ENCODE data around the gene IKZF3. TPM values are rescaled to one million over a fixed set of nuclear protein-coding genes. Genes with fewer than 3 reads are reported as not detected.

Gene IKZF3
- total RNA-seq, 1 experiment from 2014 or later, result 0.81 TPM

DNA sequence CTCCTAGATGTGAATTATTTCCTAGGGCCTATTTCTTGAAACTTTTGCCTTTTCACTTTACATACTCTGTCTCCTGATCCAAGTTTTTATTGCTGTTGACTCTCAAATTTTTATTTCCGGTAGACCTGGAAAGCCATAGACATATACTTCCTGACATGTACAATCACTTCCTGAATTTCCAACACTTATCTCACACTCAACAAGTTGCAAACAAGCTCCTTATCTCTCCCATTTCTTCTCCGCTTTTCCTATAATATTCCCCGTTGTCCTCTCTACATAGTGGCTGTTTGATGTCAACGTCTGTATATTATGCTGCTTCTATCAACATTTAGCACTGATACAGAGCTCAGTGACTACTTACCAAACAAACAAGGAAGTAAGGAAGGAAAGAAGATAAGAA, 59.3 kb downstream of the IKZF3 start (continued):
- TF ChIP-seq ZNF396 (CRISPR knock-in tag; IDR thresholded peaks at IDR 0.05; ENCODE audit: borderline replicate concordance) (no peak), ZBTB21 (CRISPR knock-in tag; IDR thresholded peaks at IDR 0.05; ENCODE audit: borderline replicate concordance) (no peak), EMX1 (CRISPR knock-in tag; IDR thresholded peaks at IDR 0.05) (no peak), CREM (CRISPR knock-in tag; IDR thresholded peaks at IDR 0.05) (no peak), MXD4 (CRISPR knock-in tag; IDR thresholded peaks at IDR 0.05; ENCODE audit: borderline replicate concordance) (no peak), OVOL2 (CRISPR knock-in tag; IDR thresholded peaks at IDR 0.05; ENCODE audit: borderline replicate concordance) (no peak), RELA (CRISPR knock-in tag; IDR thresholded peaks at IDR 0.05; ENCODE audit: borderline replicate concordance) (no peak), ZNF121 (CRISPR knock-in tag; IDR thresholded peaks at IDR 0.05) (no peak)
- TF ChIP-seq, protein P1, sequence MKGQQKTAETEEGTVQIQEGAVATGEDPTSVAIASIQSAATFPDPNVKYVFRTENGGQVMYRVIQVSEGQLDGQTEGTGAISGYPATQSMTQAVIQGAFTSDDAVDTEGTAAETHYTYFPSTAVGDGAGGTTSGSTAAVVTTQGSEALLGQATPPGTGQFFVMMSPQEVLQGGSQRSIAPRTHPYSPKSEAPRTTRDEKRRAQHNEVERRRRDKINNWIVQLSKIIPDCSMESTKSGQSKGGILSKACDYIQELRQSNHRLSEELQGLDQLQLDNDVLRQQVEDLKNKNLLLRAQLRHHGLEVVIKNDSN (CRISPR knock-in tag; IDR thresholded peaks at IDR 0.05), result no peak
- TF ChIP-seq, protein P2, sequence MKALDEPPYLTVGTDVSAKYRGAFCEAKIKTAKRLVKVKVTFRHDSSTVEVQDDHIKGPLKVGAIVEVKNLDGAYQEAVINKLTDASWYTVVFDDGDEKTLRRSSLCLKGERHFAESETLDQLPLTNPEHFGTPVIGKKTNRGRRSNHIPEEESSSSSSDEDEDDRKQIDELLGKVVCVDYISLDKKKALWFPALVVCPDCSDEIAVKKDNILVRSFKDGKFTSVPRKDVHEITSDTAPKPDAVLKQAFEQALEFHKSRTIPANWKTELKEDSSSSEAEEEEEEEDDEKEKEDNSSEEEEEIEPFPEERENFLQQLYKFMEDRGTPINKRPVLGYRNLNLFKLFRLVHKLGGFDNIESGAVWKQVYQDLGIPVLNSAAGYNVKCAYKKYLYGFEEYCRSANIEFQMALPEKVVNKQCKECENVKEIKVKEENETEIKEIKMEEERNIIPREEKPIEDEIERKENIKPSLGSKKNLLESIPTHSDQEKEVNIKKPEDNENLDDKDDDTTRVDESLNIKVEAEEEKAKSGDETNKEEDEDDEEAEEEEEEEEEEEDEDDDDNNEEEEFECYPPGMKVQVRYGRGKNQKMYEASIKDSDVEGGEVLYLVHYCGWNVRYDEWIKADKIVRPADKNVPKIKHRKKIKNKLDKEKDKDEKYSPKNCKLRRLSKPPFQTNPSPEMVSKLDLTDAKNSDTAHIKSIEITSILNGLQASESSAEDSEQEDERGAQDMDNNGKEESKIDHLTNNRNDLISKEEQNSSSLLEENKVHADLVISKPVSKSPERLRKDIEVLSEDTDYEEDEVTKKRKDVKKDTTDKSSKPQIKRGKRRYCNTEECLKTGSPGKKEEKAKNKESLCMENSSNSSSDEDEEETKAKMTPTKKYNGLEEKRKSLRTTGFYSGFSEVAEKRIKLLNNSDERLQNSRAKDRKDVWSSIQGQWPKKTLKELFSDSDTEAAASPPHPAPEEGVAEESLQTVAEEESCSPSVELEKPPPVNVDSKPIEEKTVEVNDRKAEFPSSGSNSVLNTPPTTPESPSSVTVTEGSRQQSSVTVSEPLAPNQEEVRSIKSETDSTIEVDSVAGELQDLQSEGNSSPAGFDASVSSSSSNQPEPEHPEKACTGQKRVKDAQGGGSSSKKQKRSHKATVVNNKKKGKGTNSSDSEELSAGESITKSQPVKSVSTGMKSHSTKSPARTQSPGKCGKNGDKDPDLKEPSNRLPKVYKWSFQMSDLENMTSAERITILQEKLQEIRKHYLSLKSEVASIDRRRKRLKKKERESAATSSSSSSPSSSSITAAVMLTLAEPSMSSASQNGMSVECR (CRISPR knock-in tag; IDR thresholded peaks at IDR 0.05; ENCODE audit: borderline replicate concordance), result no peak
- TF ChIP-seq, protein P3, sequence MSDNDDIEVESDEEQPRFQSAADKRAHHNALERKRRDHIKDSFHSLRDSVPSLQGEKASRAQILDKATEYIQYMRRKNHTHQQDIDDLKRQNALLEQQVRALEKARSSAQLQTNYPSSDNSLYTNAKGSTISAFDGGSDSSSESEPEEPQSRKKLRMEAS (CRISPR knock-in tag; IDR thresholded peaks at IDR 0.05), result no peak
- TF ChIP-seq, protein P4, sequence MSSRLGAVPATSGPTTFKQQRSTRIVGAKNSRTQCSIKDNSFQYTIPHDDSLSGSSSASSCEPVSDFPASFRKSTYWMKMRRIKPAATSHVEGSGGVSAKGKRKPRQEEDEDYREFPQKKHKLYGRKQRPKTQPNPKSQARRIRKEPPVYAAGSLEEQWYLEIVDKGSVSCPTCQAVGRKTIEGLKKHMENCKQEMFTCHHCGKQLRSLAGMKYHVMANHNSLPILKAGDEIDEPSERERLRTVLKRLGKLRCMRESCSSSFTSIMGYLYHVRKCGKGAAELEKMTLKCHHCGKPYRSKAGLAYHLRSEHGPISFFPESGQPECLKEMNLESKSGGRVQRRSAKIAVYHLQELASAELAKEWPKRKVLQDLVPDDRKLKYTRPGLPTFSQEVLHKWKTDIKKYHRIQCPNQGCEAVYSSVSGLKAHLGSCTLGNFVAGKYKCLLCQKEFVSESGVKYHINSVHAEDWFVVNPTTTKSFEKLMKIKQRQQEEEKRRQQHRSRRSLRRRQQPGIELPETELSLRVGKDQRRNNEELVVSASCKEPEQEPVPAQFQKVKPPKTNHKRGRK (CRISPR knock-in tag; IDR thresholded peaks at IDR 0.05; ENCODE audit: borderline replicate concordance), result no peak
- TF ChIP-seq, protein P5, sequence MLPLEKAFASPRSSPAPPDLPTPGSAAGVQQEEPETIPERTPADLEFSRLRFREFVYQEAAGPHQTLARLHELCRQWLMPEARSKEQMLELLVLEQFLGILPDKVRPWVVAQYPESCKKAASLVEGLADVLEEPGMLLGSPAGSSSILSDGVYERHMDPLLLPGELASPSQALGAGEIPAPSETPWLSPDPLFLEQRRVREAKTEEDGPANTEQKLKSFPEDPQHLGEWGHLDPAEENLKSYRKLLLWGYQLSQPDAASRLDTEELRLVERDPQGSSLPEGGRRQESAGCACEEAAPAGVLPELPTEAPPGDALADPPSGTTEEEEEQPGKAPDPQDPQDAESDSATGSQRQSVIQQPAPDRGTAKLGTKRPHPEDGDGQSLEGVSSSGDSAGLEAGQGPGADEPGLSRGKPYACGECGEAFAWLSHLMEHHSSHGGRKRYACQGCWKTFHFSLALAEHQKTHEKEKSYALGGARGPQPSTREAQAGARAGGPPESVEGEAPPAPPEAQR (CRISPR knock-in tag; IDR thresholded peaks at IDR 0.05), result no peak
- TF ChIP-seq, protein P6, sequence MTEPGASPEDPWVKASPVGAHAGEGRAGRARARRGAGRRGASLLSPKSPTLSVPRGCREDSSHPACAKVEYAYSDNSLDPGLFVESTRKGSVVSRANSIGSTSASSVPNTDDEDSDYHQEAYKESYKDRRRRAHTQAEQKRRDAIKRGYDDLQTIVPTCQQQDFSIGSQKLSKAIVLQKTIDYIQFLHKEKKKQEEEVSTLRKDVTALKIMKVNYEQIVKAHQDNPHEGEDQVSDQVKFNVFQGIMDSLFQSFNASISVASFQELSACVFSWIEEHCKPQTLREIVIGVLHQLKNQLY (CRISPR knock-in tag; IDR thresholded peaks at IDR 0.05), result no peak

DNA sequence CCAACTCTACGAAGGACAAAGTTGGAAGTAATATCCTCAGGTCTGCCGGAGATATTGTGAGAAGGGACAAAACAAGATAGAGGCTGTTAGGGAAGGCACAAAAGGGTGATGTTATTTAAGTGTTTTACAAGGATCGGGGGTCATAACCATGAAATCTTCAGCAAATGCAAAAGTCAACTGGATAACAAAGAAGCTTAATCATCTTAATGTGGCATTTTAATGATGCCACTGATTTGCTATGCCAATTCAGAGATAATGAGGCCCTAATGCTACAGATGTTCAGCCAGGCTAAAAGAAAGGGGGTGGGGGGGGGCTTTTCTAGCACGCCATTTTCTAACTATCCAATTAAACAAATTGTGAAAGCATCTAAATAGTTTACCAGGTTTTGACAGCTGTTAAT, 63.1 kb downstream of the IKZF3 start:
- H3K27ac Mint-ChIP-seq, result peak overlapping the region; percentile 91
- CTCF ChIA-PET, result interaction anchor here (0.9 kb wide), 1 partner anchor 179 kb away, joined by 3 read pairs; no protein-coding TSS in a partner anchor
- TF ChIP-seq TCF7 (CRISPR knock-in tag; IDR thresholded peaks at IDR 0.05; ENCODE audit: low read depth) (no peak), NFE2L1 (CRISPR knock-in tag; IDR thresholded peaks at IDR 0.05) (no peak), ZNF138 (CRISPR knock-in tag; conservative IDR thresholded peaks at IDR 0.05) (no peak), ZNF396 (CRISPR knock-in tag; IDR thresholded peaks at IDR 0.05; ENCODE audit: borderline replicate concordance) (no peak), SP1 (CRISPR knock-in tag; conservative IDR thresholded peaks at IDR 0.05) (no peak)
- TF ChIP-seq, protein P7, sequence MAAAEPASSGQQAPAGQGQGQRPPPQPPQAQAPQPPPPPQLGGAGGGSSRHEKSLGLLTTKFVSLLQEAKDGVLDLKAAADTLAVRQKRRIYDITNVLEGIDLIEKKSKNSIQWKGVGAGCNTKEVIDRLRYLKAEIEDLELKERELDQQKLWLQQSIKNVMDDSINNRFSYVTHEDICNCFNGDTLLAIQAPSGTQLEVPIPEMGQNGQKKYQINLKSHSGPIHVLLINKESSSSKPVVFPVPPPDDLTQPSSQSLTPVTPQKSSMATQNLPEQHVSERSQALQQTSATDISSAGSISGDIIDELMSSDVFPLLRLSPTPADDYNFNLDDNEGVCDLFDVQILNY (CRISPR knock-in tag; IDR thresholded peaks at IDR 0.05), result no peak
- TF ChIP-seq, protein P8, sequence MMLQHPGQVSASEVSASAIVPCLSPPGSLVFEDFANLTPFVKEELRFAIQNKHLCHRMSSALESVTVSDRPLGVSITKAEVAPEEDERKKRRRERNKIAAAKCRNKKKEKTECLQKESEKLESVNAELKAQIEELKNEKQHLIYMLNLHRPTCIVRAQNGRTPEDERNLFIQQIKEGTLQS (CRISPR knock-in tag; conservative IDR thresholded peaks at IDR 0.05), result no peak
- TF ChIP-seq, protein P9, sequence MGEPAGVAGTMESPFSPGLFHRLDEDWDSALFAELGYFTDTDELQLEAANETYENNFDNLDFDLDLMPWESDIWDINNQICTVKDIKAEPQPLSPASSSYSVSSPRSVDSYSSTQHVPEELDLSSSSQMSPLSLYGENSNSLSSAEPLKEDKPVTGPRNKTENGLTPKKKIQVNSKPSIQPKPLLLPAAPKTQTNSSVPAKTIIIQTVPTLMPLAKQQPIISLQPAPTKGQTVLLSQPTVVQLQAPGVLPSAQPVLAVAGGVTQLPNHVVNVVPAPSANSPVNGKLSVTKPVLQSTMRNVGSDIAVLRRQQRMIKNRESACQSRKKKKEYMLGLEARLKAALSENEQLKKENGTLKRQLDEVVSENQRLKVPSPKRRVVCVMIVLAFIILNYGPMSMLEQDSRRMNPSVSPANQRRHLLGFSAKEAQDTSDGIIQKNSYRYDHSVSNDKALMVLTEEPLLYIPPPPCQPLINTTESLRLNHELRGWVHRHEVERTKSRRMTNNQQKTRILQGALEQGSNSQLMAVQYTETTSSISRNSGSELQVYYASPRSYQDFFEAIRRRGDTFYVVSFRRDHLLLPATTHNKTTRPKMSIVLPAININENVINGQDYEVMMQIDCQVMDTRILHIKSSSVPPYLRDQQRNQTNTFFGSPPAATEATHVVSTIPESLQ (CRISPR knock-in tag; IDR thresholded peaks at IDR 0.05), result no peak
- TF ChIP-seq, protein P10, sequence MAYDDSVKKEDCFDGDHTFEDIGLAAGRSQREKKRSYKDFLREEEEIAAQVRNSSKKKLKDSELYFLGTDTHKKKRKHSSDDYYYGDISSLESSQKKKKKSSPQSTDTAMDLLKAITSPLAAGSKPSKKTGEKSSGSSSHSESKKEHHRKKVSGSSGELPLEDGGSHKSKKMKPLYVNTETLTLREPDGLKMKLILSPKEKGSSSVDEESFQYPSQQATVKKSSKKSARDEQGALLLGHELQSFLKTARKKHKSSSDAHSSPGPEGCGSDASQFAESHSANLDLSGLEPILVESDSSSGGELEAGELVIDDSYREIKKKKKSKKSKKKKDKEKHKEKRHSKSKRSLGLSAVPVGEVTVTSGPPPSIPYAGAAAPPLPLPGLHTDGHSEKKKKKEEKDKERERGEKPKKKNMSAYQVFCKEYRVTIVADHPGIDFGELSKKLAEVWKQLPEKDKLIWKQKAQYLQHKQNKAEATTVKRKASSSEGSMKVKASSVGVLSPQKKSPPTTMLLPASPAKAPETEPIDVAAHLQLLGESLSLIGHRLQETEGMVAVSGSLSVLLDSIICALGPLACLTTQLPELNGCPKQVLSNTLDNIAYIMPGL (CRISPR knock-in tag; IDR thresholded peaks at IDR 0.05), result no peak

More for the DNA sequence above, 63.1 kb downstream of the IKZF3 start:
- POLR2A ChIA-PET, result no interaction called here
- no peak for DNase-seq (ENCODE audit: low spot score)
- no peaks in the 10 kb centered on the region for H3K36me3 Mint-ChIP-seq
- H3K9me3 Mint-ChIP-seq, result no peaks in the 10 kb centered on the region
- no peaks in the 10 kb centered on the region for H3K27me3 Mint-ChIP-seq (ENCODE audit: low read depth)
- ATAC-seq, result no peak
- H3K4me3 Mint-ChIP-seq, result no peak overlapping the region
- H3K4me1 Mint-ChIP-seq, result peaks cover 41% of the 10 kb centered on the region
